HK-2 (cell line): Measurements from ENCODE around the gene CELSR2.
"Not testable (repeated sequence)": the region's sequence is repeated elsewhere in the genome, so short reads cannot be mapped to it uniquely, and the experiment has no call there.

Experiments
- DNase-seq: peaks from one replicate; pipeline ENCODE4 v3.0.0-alpha.2; 2018; ENCODE audit not compliant: unreplicated experiment

Gene CELSR2

GRCh38 chr1:109248797-109249629 lies at the start of gene CELSR2:
Gene CELSR2 (plus strand): TSS chr1:109249539. CDS start chr1:109250080, 541 bp downstream.
- peak; percentile 63 for DNase-seq

GRCh38 chr1:109199710-109200109 lies 49.6 kb upstream of the CELSR2 start:
- no peak for DNase-seq

- DNase-seq: peak; percentile 75
These were observed 48.1 kb upstream of the CELSR2 start for GRCh38 chr1:109201123-109201703.

- no peak for DNase-seq
These were observed 44.9 kb upstream of the CELSR2 start for GRCh38 chr1:109204484-109204883.

- DNase-seq: no peak
These were observed 43.0 kb upstream of the CELSR2 start for GRCh38 chr1:109206339-109206738.

GRCh38 chr1:109207467-109208103 lies 41.8 kb upstream of the CELSR2 start:
- DNase-seq: no peak

GRCh38 chr1:109208394-109208793 lies 40.9 kb upstream of the CELSR2 start:
- DNase-seq: no peak

- no peak for DNase-seq
These were observed 40.4 kb upstream of the CELSR2 start for GRCh38 chr1:109208836-109209463.

- no peak for DNase-seq
These were observed 39.3 kb upstream of the CELSR2 start for GRCh38 chr1:109210058-109210457.

- DNase-seq: no peak
These were observed 36.0 kb upstream of the CELSR2 start for GRCh38 chr1:109213345-109213823.

- peak; percentile 87 for DNase-seq
These were observed 35.3 kb upstream of the CELSR2 start, which contains the start of gene SARS1 for GRCh38 chr1:109213824-109214693. Gene SARS1 (plus strand): TSS chr1:109213918. CDS start chr1:109213993, 75 bp downstream.

GRCh38 chr1:109214695-109215623 lies 34.4 kb upstream of the CELSR2 start:
- DNase-seq: peak; percentile 49

GRCh38 chr1:109216662-109217061 lies 32.7 kb upstream of the CELSR2 start:
- no peak for DNase-seq

- DNase-seq: no peak
These were observed 30.8 kb upstream of the CELSR2 start for GRCh38 chr1:109218516-109218915.

- not testable (repeated sequence) for DNase-seq
These were observed 28.1 kb upstream of the CELSR2 start for GRCh38 chr1:109221201-109221600.

- DNase-seq: no peak
These were observed 24.0 kb upstream of the CELSR2 start for GRCh38 chr1:109225308-109225707.

- no peak for DNase-seq
These were observed 23.5 kb upstream of the CELSR2 start for GRCh38 chr1:109225711-109226445.

GRCh38 chr1:109228167-109228566 lies 21.2 kb upstream of the CELSR2 start:
- no peak for DNase-seq

- no peak for DNase-seq
These were observed 19.7 kb upstream of the CELSR2 start for GRCh38 chr1:109229531-109230127.
